NCI-H345 (cell line): ENCODE measurements around the gene SYNGAP1.
"Not testable (repeated sequence)": the region's sequence is repeated elsewhere in the genome, so short reads cannot be mapped to it uniquely, and the experiment has no call there.

Experiments
- DNase-seq: peaks from one replicate; lab custom pipeline; 2025; lab: John Stamatoyannopoulos, UW

The SYNGAP1 gene

DNA sequence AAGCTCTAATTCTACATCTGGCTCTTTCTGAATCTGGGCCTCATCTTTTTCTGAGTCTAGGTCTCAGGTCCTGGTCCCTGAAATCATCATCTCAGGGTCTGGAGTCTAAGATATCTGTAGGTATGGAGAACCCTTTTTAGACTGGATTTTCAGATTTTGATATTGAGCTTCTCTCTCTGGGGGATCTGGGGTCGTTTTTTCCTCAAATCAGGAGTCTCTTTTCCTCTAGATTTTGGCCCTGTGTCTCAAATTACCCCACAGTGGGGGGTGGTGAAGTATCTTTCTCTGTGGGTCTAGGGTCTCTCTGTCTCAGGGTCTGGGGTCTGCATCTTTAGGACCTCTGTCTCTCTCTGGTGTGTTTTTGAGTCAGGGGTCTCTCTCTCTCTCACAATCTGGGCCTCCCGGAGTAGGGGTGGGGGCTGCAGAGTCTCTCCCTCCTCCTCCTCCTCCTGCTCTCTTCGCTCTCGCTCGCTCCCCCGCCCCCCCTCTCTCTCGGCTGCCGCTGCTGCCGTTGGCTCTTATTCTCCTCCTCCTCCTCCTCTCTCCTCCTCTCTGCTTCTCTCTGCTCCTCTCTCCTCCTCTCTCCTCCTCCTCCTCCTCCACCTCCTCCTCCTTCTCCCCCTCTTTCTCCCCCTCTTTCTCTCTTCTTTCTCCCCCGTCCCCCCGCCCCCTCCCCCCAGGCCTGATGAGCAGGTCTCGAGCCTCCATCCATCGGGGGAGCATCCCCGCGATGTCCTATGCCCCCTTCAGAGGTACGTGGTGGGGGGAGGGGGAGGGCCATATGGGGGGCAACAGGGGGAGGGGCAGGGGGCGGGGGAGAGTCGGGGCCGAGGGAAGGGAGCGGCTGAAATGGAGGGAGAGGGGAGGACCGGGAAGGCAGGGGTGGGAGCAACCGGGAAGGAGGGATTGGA, at the start of gene SYNGAP1:
SYNGAP1 (plus strand) TSS at position 486 of the 911 bp plus-strand sequence; CDS start at position 686, 200 bp downstream.
- DNase-seq = no peak

DNA sequence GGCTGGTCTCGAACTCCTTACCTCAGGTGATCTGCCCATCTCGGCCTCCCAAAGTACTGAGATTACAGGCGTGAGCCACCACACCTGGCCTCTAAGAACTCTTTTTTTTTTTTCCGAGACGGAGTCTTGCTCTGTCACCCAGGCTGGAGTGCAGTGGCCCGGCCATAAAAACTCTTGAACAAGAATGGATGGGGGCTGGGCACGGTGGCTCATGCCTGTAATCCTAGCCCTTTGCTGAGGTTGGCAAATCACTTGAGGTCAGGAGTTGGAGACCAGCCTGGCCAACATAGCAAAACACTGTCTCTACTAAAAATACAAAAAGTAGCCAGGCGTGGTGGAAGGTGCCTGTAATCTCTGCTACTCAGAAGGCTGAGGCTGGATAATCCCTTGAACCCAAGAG, 48.0 kb upstream of the SYNGAP1 start:
- DNase-seq = not testable (repeated sequence)

DNA sequence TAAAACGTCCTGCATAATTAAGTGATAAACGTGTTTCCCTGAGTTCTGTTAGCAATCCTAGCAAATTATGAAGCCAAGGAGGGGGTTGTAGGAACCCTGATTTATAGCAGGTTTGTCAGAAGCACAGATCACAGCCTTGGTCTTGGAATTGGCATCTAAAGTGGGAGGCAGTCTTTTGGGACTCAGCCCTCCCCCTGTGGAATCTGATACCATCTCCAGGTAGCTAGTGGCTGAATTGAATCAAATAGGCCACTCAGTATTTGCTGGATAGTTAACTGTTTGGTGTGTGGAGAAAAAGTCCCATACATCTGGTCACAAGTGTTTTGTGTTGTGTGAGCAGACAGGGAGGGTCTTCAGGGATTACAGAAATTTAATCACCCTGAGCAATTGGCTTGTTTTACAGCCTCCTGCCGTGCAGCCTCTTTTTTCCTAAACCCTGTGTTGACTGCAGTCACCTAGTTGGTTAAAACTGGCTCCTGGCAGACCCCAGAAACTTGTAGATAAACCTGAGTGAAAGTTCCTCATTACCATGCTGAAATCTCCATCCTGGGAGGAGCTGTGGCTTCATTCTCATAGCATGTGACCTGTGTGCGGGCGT, 47.2 kb upstream of the SYNGAP1 start:
- DNase-seq = no peak

DNA sequence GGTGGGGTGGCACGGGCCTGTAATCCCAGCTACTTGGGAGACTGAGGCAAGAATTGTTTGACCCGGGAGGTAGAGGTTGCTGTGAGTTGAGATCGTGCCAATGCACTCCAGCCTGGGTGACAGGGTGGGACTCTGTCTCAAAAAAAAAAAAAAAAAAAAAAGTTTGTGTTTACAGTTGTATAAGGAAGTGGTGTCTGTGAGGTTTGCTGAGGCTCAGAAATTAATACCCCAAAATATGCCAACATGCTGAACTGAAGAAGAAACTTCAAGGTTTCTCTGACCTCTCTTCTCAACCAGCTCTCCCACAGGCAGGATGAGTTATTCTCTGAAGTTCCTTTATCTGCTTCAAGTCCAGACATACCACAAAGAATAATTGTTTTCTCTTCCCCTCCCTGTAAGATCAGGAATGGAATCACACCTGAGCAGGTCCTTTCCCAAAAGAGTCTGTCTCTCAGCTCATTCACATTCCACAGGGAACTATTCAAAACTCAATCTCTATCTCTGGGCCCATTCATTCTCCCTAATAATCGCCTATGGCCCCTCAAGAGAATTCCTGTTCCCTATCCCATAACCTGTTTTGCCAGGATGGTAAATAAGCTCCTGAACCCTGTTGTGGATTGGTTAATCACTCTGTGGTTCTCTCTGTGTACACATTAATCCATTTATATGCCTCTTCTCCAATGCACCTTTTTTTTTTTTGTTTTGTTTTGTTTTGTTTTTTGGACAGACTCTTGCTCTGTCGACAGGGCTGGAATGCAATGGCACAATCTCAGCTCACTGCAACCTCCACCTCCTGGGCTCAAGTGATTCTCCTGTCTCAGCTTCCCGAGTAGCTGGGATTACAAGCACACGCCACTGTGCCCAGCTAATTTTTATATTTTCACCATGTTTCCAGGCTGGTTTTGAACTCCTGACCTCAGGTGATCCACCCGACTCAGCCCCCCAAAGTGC, 45.6 kb upstream of the SYNGAP1 start:
- DNase-seq = no peak

DNA sequence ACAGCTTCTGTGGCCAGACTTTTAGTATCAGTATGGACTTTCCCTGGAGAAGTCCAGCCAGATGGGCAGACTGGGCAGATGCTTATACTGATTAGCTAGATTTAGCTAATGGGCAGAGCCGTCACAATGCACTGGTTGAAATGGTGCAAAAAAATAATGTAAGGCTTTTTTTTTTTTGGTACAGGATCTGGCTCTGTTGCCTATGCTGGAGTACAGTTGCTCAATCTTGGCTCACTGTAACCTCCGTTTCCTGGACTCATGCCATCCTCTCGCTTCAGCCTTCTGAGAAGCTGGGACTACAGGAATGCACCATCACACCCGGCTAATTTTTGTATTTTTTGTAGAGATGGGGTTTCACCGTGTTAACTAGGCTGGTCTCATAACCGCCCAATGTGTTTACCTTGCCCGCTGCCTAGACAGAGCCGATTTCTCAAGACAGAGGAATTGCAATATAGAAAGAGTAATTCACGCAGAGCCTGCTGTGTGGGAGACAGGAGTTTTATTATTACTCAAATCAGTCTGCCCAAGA, 44.7 kb upstream of the SYNGAP1 start:
- no peak for DNase-seq

DNA sequence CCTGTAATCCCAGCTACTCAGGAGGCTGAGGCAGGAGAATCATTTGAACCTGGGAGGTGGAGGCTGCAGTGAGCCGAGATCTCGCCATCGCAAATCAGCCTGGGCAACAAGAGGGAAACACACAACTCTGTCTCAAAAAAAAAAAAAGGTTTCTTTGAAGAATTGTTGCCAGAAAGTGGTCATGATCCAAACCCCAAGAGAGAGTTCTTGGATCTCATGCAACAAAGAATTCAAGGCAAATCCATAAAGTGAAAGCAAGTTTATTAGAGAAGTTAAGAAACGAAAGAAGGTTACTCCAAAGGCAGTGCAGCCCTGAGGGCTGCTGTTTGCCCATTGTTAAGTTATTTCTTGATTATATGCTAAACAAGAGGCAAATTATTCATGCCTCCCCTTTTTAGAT, 42.7 kb upstream of the SYNGAP1 start:
- no peak for DNase-seq

DNA sequence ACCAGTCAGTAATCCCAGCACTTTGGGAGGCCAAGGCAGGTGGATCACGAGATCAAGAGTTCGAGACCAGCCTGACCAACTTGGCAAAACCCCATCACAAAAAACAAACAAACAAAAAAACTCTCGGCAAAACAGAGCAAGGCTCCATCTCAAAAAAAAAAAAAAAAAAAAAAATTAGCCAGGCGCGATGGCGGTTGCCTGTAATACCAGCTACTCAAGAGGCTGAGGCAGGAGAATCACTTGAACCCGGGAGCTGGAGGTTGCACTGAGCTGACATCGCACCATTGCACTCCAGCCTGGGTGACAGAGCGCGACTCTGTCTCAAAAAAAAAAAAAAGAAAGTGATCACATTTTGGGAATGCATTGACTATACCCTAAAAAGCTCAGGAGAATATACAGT, 40.7 kb upstream of the SYNGAP1 start:
- not testable (repeated sequence) for DNase-seq

DNA sequence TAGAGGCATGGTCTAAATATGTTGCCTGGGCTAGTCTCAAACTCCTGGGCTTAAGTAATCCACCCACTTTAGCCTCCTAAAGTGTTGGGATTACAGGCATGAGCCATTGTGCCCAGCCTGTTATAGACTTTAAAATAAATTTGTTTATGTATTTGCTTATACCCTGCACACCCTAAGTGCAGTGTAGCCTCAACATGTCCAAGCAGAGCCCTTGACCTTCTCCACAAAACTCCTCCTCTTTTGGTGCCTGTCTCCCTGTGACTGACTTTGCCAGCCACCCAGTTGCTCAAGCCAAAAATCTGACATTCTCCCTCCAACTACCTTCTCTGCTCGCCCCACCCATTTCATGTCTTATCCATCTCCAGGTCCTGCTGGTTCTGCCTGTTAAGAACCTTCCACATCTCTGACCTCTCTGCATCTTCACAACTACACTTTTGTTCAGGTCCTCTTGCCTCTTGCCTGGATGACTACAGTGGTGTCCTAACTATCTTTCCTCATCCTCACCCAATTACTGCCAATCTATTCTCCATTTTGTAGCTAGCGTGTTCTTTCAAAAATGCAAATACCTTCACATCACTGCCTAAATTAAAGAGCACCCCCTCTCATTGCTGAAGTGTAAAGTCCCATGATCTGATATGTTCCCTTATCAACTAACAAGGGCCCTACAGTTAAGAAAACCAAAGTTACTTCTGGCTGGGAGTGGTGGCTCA, 39.4 kb upstream of the SYNGAP1 start:
- no peak for DNase-seq

DNA sequence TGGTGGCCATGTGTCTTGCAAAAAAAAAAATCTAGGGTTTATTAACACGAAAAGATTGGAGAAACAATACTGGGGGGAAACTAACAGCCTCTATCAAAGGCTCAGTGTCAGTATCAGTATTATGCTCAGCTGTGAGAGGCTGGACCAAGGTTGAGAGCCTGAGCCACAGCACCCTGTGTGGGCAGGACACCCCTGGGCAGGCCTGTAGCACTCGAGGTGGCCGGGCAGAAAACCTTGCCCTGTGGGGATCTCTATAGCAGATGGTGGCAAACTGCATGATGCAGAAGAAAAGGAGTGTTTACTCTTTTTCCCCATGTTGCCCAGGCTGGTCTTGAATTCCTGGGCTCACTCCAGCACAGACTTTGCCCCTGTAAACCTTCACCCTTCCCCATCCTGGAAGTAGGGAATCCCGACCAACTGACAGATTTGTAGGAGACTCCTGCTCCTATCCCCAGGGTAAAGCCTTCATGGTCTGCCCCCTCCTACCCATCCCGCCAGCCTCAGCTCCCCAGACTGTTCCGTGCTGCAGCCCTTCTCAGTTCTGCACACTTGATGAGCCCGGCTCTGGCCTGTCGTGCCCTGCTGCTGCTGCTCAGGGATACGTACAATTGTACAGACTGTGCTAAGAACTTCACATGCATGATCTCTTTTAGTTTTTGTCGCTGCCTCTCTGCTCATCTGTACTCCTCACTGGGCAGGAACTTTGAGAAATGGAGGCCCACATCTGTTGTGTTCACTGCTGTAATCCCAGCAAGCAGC, 36.3 kb upstream of the SYNGAP1 start:
- DNase-seq = no peak

DNA sequence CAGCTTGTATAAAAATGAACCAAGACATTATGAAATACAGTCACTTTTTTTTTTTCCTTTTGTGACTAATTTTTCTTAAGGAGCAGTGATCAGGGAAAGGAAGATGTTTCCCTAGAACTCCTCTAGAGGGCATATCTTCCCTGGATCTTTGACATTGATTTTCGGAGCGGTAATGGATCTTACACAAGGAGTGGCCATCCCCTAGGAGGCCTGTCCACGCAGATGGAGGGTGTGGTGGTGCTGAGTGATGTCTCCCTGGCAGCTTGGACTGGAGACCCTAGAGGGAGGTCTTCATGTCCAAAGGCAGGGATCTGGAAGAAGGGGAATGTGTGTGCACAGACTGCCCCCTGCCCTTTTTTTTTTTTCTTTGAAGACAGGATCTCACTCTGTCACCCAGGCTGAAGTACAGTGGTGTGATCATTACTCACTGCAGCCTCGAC, 35.3 kb upstream of the SYNGAP1 start:
- no peak for DNase-seq

DNA sequence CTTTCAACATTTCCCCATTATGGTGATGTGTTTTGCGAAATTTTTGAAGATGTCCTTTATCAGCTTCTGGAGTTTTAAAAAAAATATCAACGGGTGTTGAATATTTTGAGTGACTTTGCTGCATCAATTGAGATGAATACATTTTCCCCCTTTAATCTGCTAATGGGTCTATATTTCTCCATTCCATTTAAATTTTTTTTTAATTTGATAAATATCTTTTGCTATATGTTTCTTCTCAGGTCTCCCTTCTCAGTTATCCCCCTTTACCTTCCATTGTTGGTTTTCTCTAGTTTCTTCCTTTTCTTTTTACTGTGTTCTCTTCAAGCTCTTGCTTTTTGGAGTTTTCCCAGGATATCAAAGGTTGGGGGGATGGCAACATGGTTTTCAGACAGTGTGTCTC, 29.7 kb upstream of the SYNGAP1 start:
- DNase-seq = no peak

DNA sequence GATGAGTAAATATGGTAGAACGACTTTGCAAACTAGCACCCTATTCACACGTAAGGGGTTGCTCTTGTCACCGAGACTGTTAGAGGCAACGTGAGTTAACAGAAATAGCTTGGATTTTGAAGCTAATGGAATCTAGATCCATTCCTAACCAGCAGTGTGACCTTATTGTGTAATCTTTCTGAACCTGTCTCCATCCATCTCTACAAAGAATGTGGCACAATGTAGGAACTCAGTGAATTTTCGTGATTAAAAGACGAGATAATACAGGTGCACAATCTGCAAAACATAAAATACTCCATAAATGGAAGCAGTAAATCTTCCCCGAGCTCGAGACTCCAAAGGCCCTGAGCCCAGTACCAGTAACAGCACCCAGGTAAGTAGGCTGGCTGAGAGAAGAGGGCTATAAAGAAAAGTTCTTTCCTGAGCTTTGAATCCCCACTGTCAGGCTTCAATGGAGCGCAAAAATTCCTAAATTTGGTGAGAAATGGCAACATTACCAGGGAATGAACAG, 29.0 kb upstream of the SYNGAP1 start:
- no peak for DNase-seq

DNA sequence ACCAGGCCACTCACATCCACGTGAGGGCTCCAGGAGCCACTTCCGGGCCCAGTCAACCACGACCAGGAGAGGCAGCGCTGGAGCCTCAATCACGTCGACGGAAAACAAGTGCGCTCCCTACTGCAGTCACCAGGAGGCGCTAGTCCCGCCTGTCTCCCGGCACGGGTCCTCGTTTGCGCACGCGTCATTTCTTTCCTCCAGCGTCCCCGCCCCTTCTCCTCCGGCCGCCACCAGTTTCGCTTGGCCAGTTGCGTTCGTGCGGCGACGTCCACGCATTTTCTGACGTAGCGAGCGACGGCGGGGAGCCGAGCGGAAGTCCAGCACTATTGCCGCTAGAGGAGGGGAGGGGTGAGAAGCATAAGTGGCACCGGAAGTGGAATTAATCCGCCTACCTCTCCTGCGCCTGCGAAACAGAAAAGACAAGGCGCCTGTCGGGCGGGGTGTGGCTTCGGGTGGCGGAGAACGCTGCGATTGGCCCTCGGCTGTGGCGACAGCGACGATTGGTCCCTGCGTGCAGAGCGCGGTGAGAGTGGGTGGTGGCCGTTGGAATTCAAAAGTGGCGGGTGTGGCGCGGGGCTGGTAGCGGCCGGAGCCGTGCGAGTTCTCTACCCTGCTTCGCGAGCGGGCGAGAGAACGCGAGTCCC, 28.5 kb upstream of the SYNGAP1 start, which contains the start of gene KIFC1:
KIFC1 (plus strand) TSS at position 546 of the 644 bp plus-strand sequence. CDS start 163 bp downstream, outside the sequence.
- DNase-seq = peak; percentile 100

DNA sequence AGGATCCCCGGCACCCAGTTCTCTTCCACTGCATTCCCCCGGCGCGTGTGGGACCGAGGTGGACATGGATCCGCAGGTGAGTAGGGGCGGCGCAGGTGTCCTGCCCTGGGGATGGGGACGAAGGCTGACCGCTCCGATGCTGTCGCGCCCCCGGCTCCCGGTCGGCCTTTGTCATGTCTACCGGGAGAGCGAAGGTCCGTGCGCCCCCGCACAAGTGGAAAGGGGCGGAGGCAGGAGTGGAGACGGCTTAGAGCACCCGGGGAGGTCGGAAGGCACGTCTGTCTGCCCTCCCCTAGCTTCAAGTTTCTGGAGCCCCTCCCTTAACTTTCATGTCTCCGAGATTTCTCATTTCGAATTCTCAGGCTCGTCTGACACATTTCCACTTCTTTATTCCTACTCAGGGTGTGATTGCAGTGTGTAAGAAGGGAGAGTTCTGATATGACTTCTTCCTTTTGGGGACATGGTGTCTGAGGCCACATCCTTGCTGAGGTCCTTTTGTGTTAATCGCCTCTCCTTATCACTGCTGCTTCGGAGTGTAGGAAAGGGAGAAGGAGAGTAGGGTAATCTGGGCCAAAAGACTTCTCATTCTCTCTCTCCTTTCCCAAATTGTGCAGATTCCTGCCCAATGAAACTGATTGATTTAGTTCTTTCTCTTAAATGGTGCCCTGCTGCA, 27.8 kb upstream of the SYNGAP1 start:
- no peak for DNase-seq

DNA sequence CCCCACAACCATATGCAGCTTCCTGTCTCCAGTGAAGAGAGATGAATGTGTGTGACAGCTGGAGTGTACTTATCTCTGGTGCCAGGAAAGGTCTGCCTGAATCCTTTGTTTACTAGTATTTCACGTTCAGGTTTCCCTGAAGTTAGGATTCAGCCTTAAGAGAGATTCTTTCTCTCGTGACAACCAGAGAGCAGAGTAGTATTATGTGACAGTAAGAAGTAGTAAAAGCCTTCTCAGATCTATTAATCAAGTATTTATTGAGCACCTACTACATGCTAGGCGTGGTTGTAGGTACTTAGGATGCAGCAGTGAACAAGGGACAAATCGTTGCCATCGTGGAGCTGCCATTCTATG, 27.3 kb upstream of the SYNGAP1 start:
- DNase-seq = no peak

DNA sequence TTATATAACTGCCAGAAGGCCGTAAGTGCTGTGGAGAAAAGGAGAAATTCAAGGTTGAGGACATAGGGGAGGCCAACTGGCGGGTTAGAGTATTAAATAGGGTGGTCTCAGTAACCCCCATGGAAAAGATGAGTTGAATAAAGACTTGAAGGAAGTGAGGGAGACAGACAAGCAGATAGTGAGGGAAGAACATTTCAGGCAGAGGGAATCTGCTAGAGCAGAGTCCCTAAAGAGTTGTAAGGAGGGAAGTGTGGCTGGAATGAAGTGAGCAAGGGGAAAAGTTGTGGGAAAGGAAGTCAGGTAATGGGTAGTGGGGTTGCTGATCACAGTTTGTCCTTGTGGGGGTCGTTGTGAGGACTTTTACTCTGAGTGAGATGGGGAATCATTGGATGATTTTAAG, 26.9 kb upstream of the SYNGAP1 start:
- DNase-seq = no peak

DNA sequence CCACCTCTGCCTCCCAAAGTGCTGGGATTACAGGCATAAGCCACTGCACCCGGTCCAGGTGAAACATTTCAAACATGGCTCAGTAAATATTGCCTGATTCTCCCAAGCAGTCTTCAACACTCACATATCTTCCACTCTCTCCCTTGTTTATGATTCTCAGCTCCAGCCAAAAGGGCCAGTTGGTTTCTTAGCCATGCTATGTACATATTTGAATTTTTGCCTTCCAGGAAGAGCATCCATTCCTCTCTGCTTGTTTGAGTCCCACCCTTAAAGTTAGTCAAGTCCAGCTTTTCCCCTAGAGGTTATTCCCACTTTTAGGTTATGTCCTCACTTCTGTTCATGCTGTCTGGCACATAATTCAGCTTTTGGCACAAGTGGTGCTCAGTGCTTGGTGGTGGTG, 22.3 kb upstream of the SYNGAP1 start:
- DNase-seq = no peak

DNA sequence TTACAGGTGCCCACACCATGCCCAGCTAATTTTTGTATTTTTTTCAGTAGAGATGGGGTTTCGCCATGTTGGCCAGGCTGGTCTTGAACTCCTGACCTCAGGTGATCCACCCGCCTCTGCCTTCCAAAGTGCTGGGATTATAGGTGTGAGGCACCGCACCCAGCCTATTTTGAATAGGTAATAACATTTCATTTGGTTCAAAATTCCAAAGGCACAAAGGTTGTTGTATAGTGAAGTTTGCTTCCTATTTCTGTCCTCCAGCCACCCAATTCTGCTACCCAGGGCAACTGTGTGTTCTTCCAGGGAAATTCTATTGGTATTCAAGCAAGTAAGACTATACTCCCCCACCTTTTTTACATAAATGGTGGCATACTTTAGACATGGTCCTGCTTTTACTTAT, 21.3 kb upstream of the SYNGAP1 start:
- not testable (repeated sequence) for DNase-seq

DNA sequence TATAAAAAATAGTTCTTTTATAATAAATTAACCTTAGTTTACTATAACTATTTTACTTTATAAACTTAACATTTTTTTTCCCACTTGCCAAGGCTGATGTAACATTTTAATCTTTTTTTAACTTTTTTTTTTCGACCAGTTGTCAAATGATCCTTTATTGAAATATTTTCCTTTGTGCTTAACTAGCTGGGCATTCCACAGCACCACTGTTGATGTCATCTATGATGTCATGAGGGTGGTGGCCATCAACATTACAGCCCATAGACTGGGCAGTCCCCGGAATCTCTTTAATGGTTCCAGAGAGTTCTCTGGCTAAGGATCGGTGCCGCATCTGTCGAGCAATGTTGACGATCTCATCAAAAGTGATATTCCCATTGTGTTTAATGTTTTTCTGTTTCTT, 20.0 kb upstream of the SYNGAP1 start:
- not testable (repeated sequence) for DNase-seq
